Esophagus (tissue), 2 donors: ENCODE measurements around the gene PIK3R2. TPM values are rescaled to one million over a fixed set of nuclear protein-coding genes. Genes with fewer than 3 reads are reported as not detected.

Source experiments
- H3K27ac ChIP-seq, 2 donors: one replicate each; pipeline ENCODE4 v1.5.1; 2013; ENCODE audit warnings: low read depth in 2 of 2, mild to moderate bottlenecking in 2 of 2, inconsistent platforms in 1 of 2, low read length in 1 of 2, moderate library complexity in 1 of 2
- H3K27me3 ChIP-seq, 2 donors: one replicate each; pipeline ENCODE4 v1.6.1; 2013; ENCODE audit warnings: low read length in 2 of 2, control low read depth in 1 of 2, mild to moderate bottlenecking in 1 of 2; ENCODE audit not compliant: insufficient read depth in 2 of 2, control insufficient read depth in 1 of 2
- H3K36me3 ChIP-seq, 2 donors: one replicate each; pipeline ENCODE4 v1.6.1; 2013; ENCODE audit warnings: low read length in 1 of 2; ENCODE audit not compliant: control insufficient read depth in 2 of 2, insufficient read depth in 2 of 2
- H3K4me1 ChIP-seq, 2 donors: one replicate each; pipeline ENCODE4 v1.6.1; 2013; ENCODE audit warnings: low read length in 1 of 2; ENCODE audit not compliant: control insufficient read depth in 2 of 2, insufficient read depth in 2 of 2
- H3K4me3 ChIP-seq, 2 donors: one replicate each; pipeline ENCODE4 v1.5.1; 2013; ENCODE audit warnings: low read length in 2 of 2, mild to moderate bottlenecking in 2 of 2, low read depth in 1 of 2, moderate library complexity in 1 of 2
- H3K9me3 ChIP-seq, 2 donors: one replicate each; pipeline ENCODE4 v1.6.1; 2013; ENCODE audit warnings: mild to moderate bottlenecking in 2 of 2, low read depth in 1 of 2, low read length in 1 of 2, moderate library complexity in 1 of 2; ENCODE audit not compliant: control insufficient read depth in 2 of 2, insufficient read depth in 1 of 2
- WGBS, 2 donors: extraction: QIAGEN DNeasy Blood & Tissue Kit; methylation state at CpG; one replicate each; pipeline ENCODE4 v1.1.7; 2013; 5-methylcytosine and 5-hydroxymethylcytosine counted together
- polyA plus RNA-seq, 2 donors: library from polyadenylated mRNA; stranded (reverse); fragments of 200-250 nt; gene quantifications; one replicate each; pipeline ENCODE4 v1.2.3, GENCODE V29; 2013
- donor health status: healthy with polysubstance abuse.
- donor health status: Bipolar disorder and iron deficiency.

PIK3R2 gene
- polyA plus RNA-seq, 2 donors: 8.1 to 10.6 TPM

DNA sequence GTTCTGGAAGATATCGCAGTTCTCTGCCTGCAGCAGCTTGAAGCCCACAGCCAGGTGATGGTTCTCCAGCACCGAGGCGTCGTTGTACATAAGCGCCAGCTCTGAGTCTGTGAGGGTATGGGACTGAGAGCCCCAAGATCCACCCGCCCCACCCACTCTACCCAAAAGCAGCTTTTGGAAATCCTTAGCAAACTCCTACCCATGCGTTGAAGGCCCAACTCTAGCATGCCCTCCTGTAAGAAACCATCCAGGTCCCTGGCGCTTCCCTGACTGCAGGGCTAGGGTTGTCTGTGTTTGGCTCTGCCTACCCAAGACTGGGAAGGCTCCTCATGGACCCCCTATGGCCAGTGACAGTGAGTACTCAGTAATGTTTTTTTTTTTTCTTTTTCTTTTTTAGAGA, 63.8 kb downstream of the PIK3R2 start:
- H3K27me3 ChIP-seq: no peaks in the 10 kb centered on the region
- no peaks in the 10 kb centered on the region for H3K36me3 ChIP-seq
- H3K4me1 ChIP-seq: no peaks in the 10 kb centered on the region
- no peak overlapping the region for H3K4me3 ChIP-seq
- H3K9me3 ChIP-seq: no peaks in the 10 kb centered on the region
- H3K27ac ChIP-seq: no peak overlapping the region
- WGBS, 2 donors: 93% methylated on average over 8 of the region's 8 CpGs

DNA sequence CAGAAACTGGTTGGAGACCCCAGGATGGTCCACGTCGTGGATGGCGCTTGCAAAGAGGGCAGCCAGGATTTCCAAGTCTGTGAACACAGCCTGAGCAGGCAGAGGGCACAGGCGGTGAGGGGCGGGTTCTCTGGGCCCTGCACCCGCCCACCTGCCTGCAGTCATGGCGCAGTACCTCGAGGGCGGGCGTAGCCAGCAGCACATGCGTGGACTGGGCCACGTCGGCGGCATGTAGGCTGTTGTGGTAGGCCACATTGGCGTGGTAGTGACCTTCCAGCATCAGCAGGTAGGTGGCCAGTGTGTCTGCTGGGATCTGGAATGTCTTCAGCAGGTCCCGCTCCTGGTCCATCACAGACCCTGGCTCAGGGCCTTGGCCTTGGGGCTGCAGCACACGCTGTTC, 65.2 kb downstream of the PIK3R2 start:
- no peak overlapping the region for H3K27ac ChIP-seq
- H3K27me3 ChIP-seq: no peaks in the 10 kb centered on the region
- no peak overlapping the region for H3K4me3 ChIP-seq
- no peaks in the 10 kb centered on the region for H3K4me1 ChIP-seq
- no peaks in the 10 kb centered on the region for H3K9me3 ChIP-seq
- H3K36me3 ChIP-seq: no peaks in the 10 kb centered on the region
- 71 to 77% methylated on average over 17 of the region's 17 CpGs for WGBS, 2 donors

DNA sequence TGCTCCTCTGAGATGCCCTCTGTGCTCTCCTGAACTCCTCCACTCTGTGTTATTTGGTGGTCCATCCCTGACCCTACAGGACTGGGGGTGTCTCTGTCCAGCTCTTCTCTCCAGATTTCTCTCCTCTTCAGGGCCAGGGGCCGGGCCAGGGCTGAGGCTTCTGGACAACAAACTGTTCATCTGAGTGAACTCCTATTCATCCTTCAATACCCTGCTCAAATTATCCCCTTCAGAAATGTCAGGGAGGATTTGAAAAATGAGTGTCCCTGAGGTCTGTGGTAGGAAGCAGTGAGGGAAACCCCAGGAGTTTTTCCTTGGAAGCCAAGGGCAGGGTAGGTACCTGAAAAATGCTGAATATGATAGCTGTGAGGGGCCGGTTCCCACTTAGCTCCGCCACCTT, 65.6 kb downstream of the PIK3R2 start:
- Histone ChIP-seq H3K36me3 (no peaks in the 10 kb centered on the region), H3K9me3 (no peaks in the 10 kb centered on the region), H3K4me1 (no peaks in the 10 kb centered on the region), H3K27me3 (no peaks in the 10 kb centered on the region), H3K27ac (no peak overlapping the region), H3K4me3 (no peak overlapping the region)
- 81 to 85% methylated on average over 3 of the region's 3 CpGs for WGBS, 2 donors

Other genes with a start within 250 kb of the PIK3R2 start
- 100 to 1,000 TPM; 101 to 111 TPM for gene CCDC124, start 220.1 kb upstream of the PIK3R2 start, polyA plus RNA-seq
- under 1 TPM; 0.02 TPM for gene KCNN1, start 186.1 kb upstream of the PIK3R2 start, polyA plus RNA-seq
- 10 to 100 TPM; 10.9 to 24.0 TPM for gene ARRDC2, start 145.0 kb upstream of the PIK3R2 start, polyA plus RNA-seq
- gene IL12RB1, start 66.2 kb upstream of the PIK3R2 start, polyA plus RNA-seq: under 1 TPM; 0.40 to 0.51 TPM
- gene MAST3, start 55.4 kb upstream of the PIK3R2 start, polyA plus RNA-seq: 1 to 10 TPM; 1.5 to 2.5 TPM
- gene IFI30, start 20.6 kb downstream of the PIK3R2 start, polyA plus RNA-seq: 10 to 100 TPM in 1 of 2 donors, 1 to 10 TPM in 1; 9.9 to 29.3 TPM
- 10 to 100 TPM in 1 of 2 donors, 1 to 10 TPM in 1; 7.4 to 12.0 TPM for gene MPV17L2, start 40.1 kb downstream of the PIK3R2 start, polyA plus RNA-seq
- gene RAB3A, start 50.9 kb downstream of the PIK3R2 start, polyA plus RNA-seq: 1 to 10 TPM in 1 of 2 donors, under 1 TPM in 1; 0.81 to 1.1 TPM
- gene PDE4C, start 73.3 kb downstream of the PIK3R2 start, polyA plus RNA-seq: under 1 TPM; 0.07 to 0.39 TPM
- 10 to 100 TPM in 1 of 2 donors, under 1 TPM in 1; 0.88 to 12.2 TPM for gene IQCN, start 121.3 kb downstream of the PIK3R2 start, polyA plus RNA-seq
- gene JUND, start 128.5 kb downstream of the PIK3R2 start, polyA plus RNA-seq: 10 to 100 TPM; 57.9 to 84.5 TPM
- gene LSM4, start 169.9 kb downstream of the PIK3R2 start, polyA plus RNA-seq: 100 to 1,000 TPM in 1 of 2 donors, 10 to 100 TPM in 1; 96.9 to 113 TPM
- gene PGPEP1, start 187.4 kb downstream of the PIK3R2 start, polyA plus RNA-seq: 1 to 10 TPM; 1.8 to 1.9 TPM
- 1 to 10 TPM in 1 of 2 donors, under 1 TPM in 1; 0.24 to 2.8 TPM for gene GDF15, start 233.0 kb downstream of the PIK3R2 start, polyA plus RNA-seq
- under 1 TPM; 0.55 to 0.66 TPM for gene LRRC25, start 244.5 kb downstream of the PIK3R2 start, polyA plus RNA-seq